C4-2B (cell line): Measurements from ENCODE around the gene HOXD8.

Source experiments
- ZFX ChIP-seq: fragments of 450-650 bp; IDR thresholded peaks from 2 replicates; pipeline ENCODE4 v1.6.1; 2017
- TF ChIP-seq, protein P1 (sequence below): fragments of 450-650 bp; conservative IDR thresholded peaks from 2 replicates; pipeline ENCODE4 v1.5.1; 2017; ENCODE audit warnings: mild to moderate bottlenecking

DNA sequence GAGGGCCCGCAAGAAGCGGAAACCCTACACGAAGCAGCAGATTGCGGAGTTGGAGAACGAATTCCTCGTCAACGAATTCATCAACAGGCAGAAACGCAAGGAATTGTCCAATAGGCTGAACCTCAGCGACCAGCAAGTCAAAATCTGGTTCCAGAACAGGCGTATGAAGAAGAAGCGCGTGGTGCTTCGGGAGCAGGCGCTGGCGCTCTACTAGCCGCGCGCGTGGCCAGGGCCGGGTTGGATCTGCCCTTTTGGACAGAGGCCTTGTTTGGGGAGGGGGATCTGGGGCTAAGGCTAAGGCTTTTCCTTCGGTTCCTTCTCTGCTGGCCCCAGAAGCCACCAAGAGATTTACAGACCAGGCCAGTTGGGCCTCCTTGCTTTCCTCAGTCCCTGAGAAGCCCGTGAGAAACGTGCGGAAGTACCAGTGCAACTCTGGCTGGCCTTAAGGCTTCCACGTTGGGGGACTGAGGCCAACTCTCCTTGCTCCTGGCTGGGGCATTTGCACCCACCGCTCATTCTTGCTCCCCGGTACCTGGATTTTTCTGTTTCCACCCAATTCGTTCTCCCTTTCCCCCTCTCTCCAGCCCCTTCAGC is 28.9 kb upstream of the HOXD8 start:
- TF ChIP-seq, protein P1, sequence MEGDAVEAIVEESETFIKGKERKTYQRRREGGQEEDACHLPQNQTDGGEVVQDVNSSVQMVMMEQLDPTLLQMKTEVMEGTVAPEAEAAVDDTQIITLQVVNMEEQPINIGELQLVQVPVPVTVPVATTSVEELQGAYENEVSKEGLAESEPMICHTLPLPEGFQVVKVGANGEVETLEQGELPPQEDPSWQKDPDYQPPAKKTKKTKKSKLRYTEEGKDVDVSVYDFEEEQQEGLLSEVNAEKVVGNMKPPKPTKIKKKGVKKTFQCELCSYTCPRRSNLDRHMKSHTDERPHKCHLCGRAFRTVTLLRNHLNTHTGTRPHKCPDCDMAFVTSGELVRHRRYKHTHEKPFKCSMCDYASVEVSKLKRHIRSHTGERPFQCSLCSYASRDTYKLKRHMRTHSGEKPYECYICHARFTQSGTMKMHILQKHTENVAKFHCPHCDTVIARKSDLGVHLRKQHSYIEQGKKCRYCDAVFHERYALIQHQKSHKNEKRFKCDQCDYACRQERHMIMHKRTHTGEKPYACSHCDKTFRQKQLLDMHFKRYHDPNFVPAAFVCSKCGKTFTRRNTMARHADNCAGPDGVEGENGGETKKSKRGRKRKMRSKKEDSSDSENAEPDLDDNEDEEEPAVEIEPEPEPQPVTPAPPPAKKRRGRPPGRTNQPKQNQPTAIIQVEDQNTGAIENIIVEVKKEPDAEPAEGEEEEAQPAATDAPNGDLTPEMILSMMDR, result no peak
- TF ChIP-seq ZFX, result no peak
